GM18858 (cell line): ENCODE data around the gene CLCN1.

ENCODE experiments used
- ATAC-seq: cut with Tn5 transposase; IDR thresholded peaks from one replicate; pipeline ENCODE4 v1.9.1; 2021; ENCODE audit not compliant: unreplicated experiment

Gene CLCN1

GRCh38 chr7:143292876-143293275 lies 23.0 kb upstream of the CLCN1 start:
- ATAC-seq: no peak

- ATAC-seq: no peak
Measured at GRCh38 chr7:143295870-143296269, 20.0 kb upstream of the CLCN1 start.

GRCh38 chr7:143296686-143297085 lies 19.2 kb upstream of the CLCN1 start:
- ATAC-seq: no peak

- ATAC-seq: no peak
Measured at GRCh38 chr7:143299346-143299745, 16.6 kb upstream of the CLCN1 start.

GRCh38 chr7:143299840-143300239 lies 16.1 kb upstream of the CLCN1 start:
- no peak for ATAC-seq

GRCh38 chr7:143300959-143301935 lies 14.7 kb upstream of the CLCN1 start:
- ATAC-seq: no peak

GRCh38 chr7:143303733-143304132 lies 12.2 kb upstream of the CLCN1 start:
- no peak for ATAC-seq

GRCh38 chr7:143304938-143305337 lies 11.0 kb upstream of the CLCN1 start:
- ATAC-seq: no peak

GRCh38 chr7:143305423-143306070 lies 10.4 kb upstream of the CLCN1 start:
- ATAC-seq: no peak

- ATAC-seq: no peak
Measured at GRCh38 chr7:143308632-143309031, 7.3 kb upstream of the CLCN1 start.

GRCh38 chr7:143314127-143314526 lies 1.8 kb upstream of the CLCN1 start:
- no peak for ATAC-seq

- no peak for ATAC-seq
Measured at GRCh38 chr7:143316492-143316891, 581 bp downstream of the CLCN1 start.

GRCh38 chr7:143318661-143319060 lies 2.8 kb downstream of the CLCN1 start:
- no peak for ATAC-seq

GRCh38 chr7:143320620-143321019 lies 4.7 kb downstream of the CLCN1 start:
- ATAC-seq: no peak

- ATAC-seq: no peak
Measured at GRCh38 chr7:143321242-143321641, 5.3 kb downstream of the CLCN1 start.

- no peak for ATAC-seq
Measured at GRCh38 chr7:143321734-143322133, 5.8 kb downstream of the CLCN1 start.

- ATAC-seq: no peak
Measured at GRCh38 chr7:143322760-143323633, 7.1 kb downstream of the CLCN1 start.

- no peak for ATAC-seq
Measured at GRCh38 chr7:143323653-143324052, 7.7 kb downstream of the CLCN1 start.

GRCh38 chr7:143325240-143325639 lies 9.3 kb downstream of the CLCN1 start:
- no peak for ATAC-seq

GRCh38 chr7:143327903-143328302 lies 12.0 kb downstream of the CLCN1 start:
- peak; percentile 66 for ATAC-seq

GRCh38 chr7:143329471-143330170 lies 13.7 kb downstream of the CLCN1 start:
- ATAC-seq: no peak
